OCI-LY3 (cell line): ENCODE measurements around the gene CTSL.

Experiments
- EZH2phosphoT487 ChIP-seq: fragments of 200-600 bp; shearing (Covaris generic); IDR thresholded peaks from 2 replicates; pipeline ENCODE4 v1.6.1; 2018; ENCODE audit warnings: antibody characterized with exemption, mixed run types, low read depth
- TF ChIP-seq, protein P1 (sequence below): fragments of 200-600, 300-600 bp; sonication (generic); IDR thresholded peaks from 2 replicates; pipeline ENCODE4 v1.5.1; 2014; ENCODE audit warnings: antibody characterized with exemption, low read length, low read depth

DNA sequence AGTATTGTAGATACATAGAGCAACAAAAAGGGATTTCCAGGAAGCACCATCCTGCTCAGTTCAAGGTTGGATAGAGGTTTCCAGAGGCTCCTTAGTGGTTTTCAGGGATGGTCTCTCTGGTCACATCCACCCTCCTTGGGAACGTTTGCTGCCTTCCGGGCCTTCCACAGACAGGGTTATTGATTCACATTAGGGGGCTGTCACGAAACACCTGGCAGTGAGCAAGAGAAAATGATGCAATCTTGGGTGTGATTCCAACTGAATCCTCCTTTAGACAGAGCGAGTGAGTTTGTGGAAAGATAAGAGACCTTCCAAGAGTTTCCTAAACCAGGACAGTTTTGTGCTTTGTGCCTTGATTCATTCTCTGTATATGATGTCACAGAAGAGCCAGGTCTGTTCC lies 43.8 kb upstream of the CTSL start:
- TF ChIP-seq, protein P1, sequence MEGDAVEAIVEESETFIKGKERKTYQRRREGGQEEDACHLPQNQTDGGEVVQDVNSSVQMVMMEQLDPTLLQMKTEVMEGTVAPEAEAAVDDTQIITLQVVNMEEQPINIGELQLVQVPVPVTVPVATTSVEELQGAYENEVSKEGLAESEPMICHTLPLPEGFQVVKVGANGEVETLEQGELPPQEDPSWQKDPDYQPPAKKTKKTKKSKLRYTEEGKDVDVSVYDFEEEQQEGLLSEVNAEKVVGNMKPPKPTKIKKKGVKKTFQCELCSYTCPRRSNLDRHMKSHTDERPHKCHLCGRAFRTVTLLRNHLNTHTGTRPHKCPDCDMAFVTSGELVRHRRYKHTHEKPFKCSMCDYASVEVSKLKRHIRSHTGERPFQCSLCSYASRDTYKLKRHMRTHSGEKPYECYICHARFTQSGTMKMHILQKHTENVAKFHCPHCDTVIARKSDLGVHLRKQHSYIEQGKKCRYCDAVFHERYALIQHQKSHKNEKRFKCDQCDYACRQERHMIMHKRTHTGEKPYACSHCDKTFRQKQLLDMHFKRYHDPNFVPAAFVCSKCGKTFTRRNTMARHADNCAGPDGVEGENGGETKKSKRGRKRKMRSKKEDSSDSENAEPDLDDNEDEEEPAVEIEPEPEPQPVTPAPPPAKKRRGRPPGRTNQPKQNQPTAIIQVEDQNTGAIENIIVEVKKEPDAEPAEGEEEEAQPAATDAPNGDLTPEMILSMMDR, result no peak
- TF ChIP-seq EZH2phosphoT487, result no peak
